Activated CD4-positive, alpha-beta T cell treated with anti-CD3 and anti-CD28 coated beads for 4 hours (primary cell): ENCODE data around the gene C4orf54.

Experiments used
- DNase-seq, 2 donors: peaks; one replicate each; pipeline ENCODE4 v3.0.0-alpha.2; 2020

Gene C4orf54

DNA sequence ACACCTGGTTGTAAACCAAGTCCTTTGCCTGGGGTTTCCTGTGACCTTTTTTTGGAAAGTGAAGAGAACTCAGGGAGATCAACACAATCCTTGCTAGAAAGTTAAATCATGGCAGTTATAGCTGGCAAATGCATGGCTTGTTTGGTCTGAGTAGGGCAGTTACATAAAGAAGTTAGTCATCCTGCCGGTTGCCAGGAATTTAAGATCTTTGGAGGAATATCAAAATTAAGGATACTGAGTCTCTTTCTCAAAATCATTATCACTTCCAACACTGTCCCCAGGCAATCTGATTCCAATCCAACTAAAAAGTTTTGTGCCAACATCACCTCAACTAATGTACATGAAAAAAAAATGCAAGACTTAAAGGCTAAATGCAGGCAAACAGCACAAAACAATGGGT is 40.3 kb downstream of the C4orf54 start:
- no peak for DNase-seq

- DNase-seq: no peak
Observed at GRCh38 chr4:99615170-99615820, 42.3 kb downstream of the C4orf54 start.

DNA sequence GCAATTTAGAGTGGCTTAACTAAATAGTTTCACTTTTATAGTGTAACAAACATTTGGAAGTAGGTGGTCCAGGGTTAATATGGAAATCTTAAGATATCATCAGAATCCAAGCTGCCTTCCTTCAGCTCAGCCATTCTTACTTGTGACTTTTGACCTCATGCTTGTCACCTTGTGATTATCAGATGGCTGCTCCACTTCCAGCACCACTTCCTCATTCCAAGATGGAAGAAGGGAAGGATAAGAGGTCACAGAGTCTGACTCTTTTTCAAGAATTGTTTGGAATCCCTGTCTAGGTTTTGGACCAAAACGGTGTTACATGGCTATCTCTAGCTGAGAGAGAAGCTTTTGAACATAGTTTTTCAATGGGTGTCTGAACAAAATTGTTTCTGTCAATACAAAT is 43.1 kb downstream of the C4orf54 start:
- no peak for DNase-seq

GRCh38 chr4:99612704-99613103 is 44.9 kb downstream of the C4orf54 start:
- no peak for DNase-seq

DNA sequence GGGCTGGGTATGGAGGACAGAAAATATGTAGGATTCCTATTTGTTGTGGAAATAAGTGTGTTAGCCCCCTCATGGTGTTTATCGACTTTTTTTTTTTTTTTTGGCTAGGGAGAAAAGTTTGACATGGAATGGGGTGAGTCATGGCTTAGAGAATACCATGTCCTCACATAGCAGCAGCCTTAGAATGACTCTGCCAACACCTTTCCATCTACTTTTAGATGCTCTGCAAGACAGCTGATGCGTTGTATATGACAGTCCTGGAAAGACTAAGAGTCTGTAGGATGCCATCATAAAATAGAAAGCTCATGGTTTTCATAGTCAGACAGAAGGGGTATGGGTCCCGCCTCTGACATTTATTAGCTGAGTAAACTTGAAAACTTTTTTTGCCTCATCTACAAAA is 45.3 kb downstream of the C4orf54 start:
- DNase-seq: no peak

- no peak for DNase-seq
Observed at GRCh38 chr4:99610605-99611175, 46.9 kb downstream of the C4orf54 start.

DNA sequence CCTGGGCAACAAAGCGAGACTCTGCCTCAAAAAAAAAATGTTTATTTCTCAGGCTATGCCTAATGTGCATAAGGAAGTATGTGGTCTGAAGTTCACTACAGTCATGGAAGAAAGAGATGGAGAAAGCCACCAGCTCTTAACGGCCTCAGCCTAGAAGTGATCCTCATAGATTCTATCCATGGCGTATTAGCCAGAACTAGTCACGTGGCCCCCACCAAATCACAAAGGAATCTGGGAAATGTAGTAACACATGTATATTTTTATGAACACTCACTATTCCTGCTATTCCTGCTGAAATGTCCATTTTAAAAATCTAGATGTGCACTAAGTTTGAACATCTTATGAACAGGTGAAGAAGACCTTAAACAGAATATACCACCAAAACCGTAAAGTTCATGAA is 49.2 kb downstream of the C4orf54 start:
- no peak for DNase-seq
